ENCODE data around the gene DHRS11.
"Not testable (repeated sequence)": the region's sequence is repeated elsewhere in the genome, so short reads cannot be mapped to it uniquely, and the experiment has no call there.

Gene DHRS11

GRCh38 chr17:36593656-36594316 lies 2.1 kb downstream of the DHRS11 start:
- DNase-seq (ENCODE audit: low read depth, low spot score), result no peak

GRCh38 chr17:36594626-36595401 lies 3.1 kb downstream of the DHRS11 start:
- no peak for DNase-seq (ENCODE audit: low read depth, low spot score)

GRCh38 chr17:36597226-36597625 lies 5.5 kb downstream of the DHRS11 start:
- DNase-seq (ENCODE audit: low read depth, low spot score), result no peak

GRCh38 chr17:36597866-36598777 lies 6.4 kb downstream of the DHRS11 start:
- no peak for DNase-seq (ENCODE audit: low read depth, low spot score)

GRCh38 chr17:36598951-36599401 lies 7.3 kb downstream of the DHRS11 start:
- DNase-seq (ENCODE audit: low read depth, low spot score), result no peak

- DNase-seq (ENCODE audit: low read depth, low spot score), result no peak
Observed at GRCh38 chr17:36599546-36600250, 8.0 kb downstream of the DHRS11 start.

- DNase-seq (ENCODE audit: low read depth, low spot score), result no peak
Observed at GRCh38 chr17:36600465-36600864, 8.8 kb downstream of the DHRS11 start.

GRCh38 chr17:36600936-36601302 lies 9.2 kb downstream of the DHRS11 start:
- no peak for DNase-seq (ENCODE audit: low read depth, low spot score)

- DNase-seq (ENCODE audit: low read depth, low spot score), result peak; percentile 76
Observed at GRCh38 chr17:36601303-36602029, 9.8 kb downstream of the DHRS11 start, which contains the start of gene MRM1. Gene MRM1 (plus strand): TSS chr17:36601583. CDS start chr17:36601811, 228 bp downstream.

- no peak for DNase-seq (ENCODE audit: low read depth, low spot score)
Observed at GRCh38 chr17:36602030-36602748, 10.5 kb downstream of the DHRS11 start.

GRCh38 chr17:36602924-36603384 lies 11.3 kb downstream of the DHRS11 start:
- peak; percentile 48 for DNase-seq (ENCODE audit: low read depth, low spot score)

- not testable (repeated sequence) for DNase-seq (ENCODE audit: low read depth, low spot score)
Observed at GRCh38 chr17:36605028-36605427, 13.3 kb downstream of the DHRS11 start.

GRCh38 chr17:36608280-36608679 lies 16.6 kb downstream of the DHRS11 start:
- DNase-seq (ENCODE audit: low read depth, low spot score), result no peak

- no peak for DNase-seq (ENCODE audit: low read depth, low spot score)
Observed at GRCh38 chr17:36608794-36609497, 17.3 kb downstream of the DHRS11 start.

- DNase-seq (ENCODE audit: low read depth, low spot score), result no peak
Observed at GRCh38 chr17:36609498-36609862, 17.8 kb downstream of the DHRS11 start.

- DNase-seq (ENCODE audit: low read depth, low spot score), result no peak
Observed at GRCh38 chr17:36610474-36610873, 18.8 kb downstream of the DHRS11 start.

- no peak for DNase-seq (ENCODE audit: low read depth, low spot score)
Observed at GRCh38 chr17:36611345-36612072, 19.8 kb downstream of the DHRS11 start.

GRCh38 chr17:36612323-36612722 lies 20.6 kb downstream of the DHRS11 start:
- DNase-seq (ENCODE audit: low read depth, low spot score), result no peak

GRCh38 chr17:36613155-36613554 lies 21.5 kb downstream of the DHRS11 start:
- no peak for DNase-seq (ENCODE audit: low read depth, low spot score)

Measured in activated CD4-positive, CD25-positive, alpha-beta regulatory T cell treated with anti-CD3 and anti-CD28 coated beads, Interleukin-2, amount 50 U/mL, for 16 hours (primary cell).